ENCODE results near the gene GPR15. TPM values are rescaled to one million over a fixed set of nuclear protein-coding genes. Genes with fewer than 3 reads are reported as not detected.
"Not testable (repeated sequence)": the region's sequence is repeated elsewhere in the genome, so short reads cannot be mapped to it uniquely, and the experiment has no call there.

Gene GPR15
- total and polyA plus RNA-seq, 2 donors (not counting 1 experiment from before 2014, with no cell fraction given), result under 0.01 TPM; not detected in 1

- DNase-seq (ENCODE audit: low read depth in 2 of 2), result no peak
- Histone ChIP-seq H4K20me1 (ENCODE audit: control insufficient read depth, extremely low read depth, insufficient read depth, low read length) (no peaks in the 10 kb centered on the region), H2AFZ (ENCODE audit: low read length) (no peak overlapping the region), H3K9ac (ENCODE audit: insufficient read depth, low read length) (no peak overlapping the region), H3K27ac (ENCODE audit: insufficient read depth, low read length) (no peak overlapping the region), H3K4me2 (ENCODE audit: extremely low read depth, insufficient read depth, low read length) (no peak overlapping the region), H3K36me3 (ENCODE audit: control insufficient read depth, insufficient read depth, low read length) (no peaks in the 10 kb centered on the region), H3K27me3 (ENCODE audit: control insufficient read depth, insufficient read depth, low read length) (no peaks in the 10 kb centered on the region), H3K4me3 (replicated peaks in 1 of 4; ENCODE audit: control extremely low read depth in 1 of 4, insufficient read depth in 1 of 4, low read depth in 3 of 4, low read length in 4 of 4) (no peak overlapping the region), H3K9me3 (ENCODE audit: control insufficient read depth, insufficient read depth, low read depth, low read length) (no peaks in the 10 kb centered on the region), H3K79me2 (ENCODE audit: control insufficient read depth, insufficient read depth, low read length) (no peaks in the 10 kb centered on the region), H3K4me1 (ENCODE audit: control insufficient read depth, extremely low read depth, insufficient read depth, low read length) (no peaks in the 10 kb centered on the region)
- TF ChIP-seq CTCF (conservative IDR thresholded peaks at IDR 0.05 in 1 of 2, IDR thresholded peaks at IDR 0.05 in 1 of 2; ENCODE audit: low read depth in 1 of 2, low read length in 2 of 2) (no peak), EZH2 (IDR thresholded peaks at IDR 0.05; ENCODE audit: low read length, missing control alignments) (no peak)
These were observed 26.5 kb downstream of the GPR15 start for GRCh38 chr3:98558100-98558827.

- H3K4me2 ChIP-seq (ENCODE audit: extremely low read depth, insufficient read depth, low read length); H2AFZ ChIP-seq (ENCODE audit: low read length); H3K79me2 ChIP-seq (ENCODE audit: control insufficient read depth, insufficient read depth, low read length); H3K9me3 ChIP-seq (ENCODE audit: control insufficient read depth, insufficient read depth, low read depth, low read length); DNase-seq (ENCODE audit: low read depth in 2 of 2); H3K9ac ChIP-seq (ENCODE audit: insufficient read depth, low read length); H3K4me3 ChIP-seq (replicated peaks in 1 of 4; ENCODE audit: control extremely low read depth in 1 of 4, insufficient read depth in 1 of 4, low read depth in 3 of 4, low read length in 4 of 4); H3K27ac ChIP-seq (ENCODE audit: insufficient read depth, low read length); H3K36me3 ChIP-seq (ENCODE audit: control insufficient read depth, insufficient read depth, low read length); H3K27me3 ChIP-seq (ENCODE audit: control insufficient read depth, insufficient read depth, low read length); H4K20me1 ChIP-seq (ENCODE audit: control insufficient read depth, extremely low read depth, insufficient read depth, low read length); H3K4me1 ChIP-seq (ENCODE audit: control insufficient read depth, extremely low read depth, insufficient read depth, low read length): not testable (repeated sequence)
These were observed 28.0 kb downstream of the GPR15 start for GRCh38 chr3:98559769-98560168.

- Histone ChIP-seq H3K4me2 (ENCODE audit: extremely low read depth, insufficient read depth, low read length) (no peak overlapping the region), H3K9ac (ENCODE audit: insufficient read depth, low read length) (no peak overlapping the region), H3K9me3 (ENCODE audit: control insufficient read depth, insufficient read depth, low read depth, low read length) (no peaks in the 10 kb centered on the region), H4K20me1 (ENCODE audit: control insufficient read depth, extremely low read depth, insufficient read depth, low read length) (no peaks in the 10 kb centered on the region), H3K27ac (ENCODE audit: insufficient read depth, low read length) (no peak overlapping the region), H3K27me3 (ENCODE audit: control insufficient read depth, insufficient read depth, low read length) (no peaks in the 10 kb centered on the region), H3K4me3 (replicated peaks in 1 of 4; ENCODE audit: control extremely low read depth in 1 of 4, insufficient read depth in 1 of 4, low read depth in 3 of 4, low read length in 4 of 4) (no peak overlapping the region), H3K79me2 (ENCODE audit: control insufficient read depth, insufficient read depth, low read length) (no peaks in the 10 kb centered on the region), H2AFZ (ENCODE audit: low read length) (no peak overlapping the region), H3K4me1 (ENCODE audit: control insufficient read depth, extremely low read depth, insufficient read depth, low read length) (no peaks in the 10 kb centered on the region), H3K36me3 (ENCODE audit: control insufficient read depth, insufficient read depth, low read length) (no peaks in the 10 kb centered on the region)
- no peak for DNase-seq (ENCODE audit: low read depth in 2 of 2)
- TF ChIP-seq EZH2 (IDR thresholded peaks at IDR 0.05; ENCODE audit: low read length, missing control alignments), result no peak
- TF ChIP-seq CTCF (conservative IDR thresholded peaks at IDR 0.05 in 1 of 2, IDR thresholded peaks at IDR 0.05 in 1 of 2; ENCODE audit: low read depth in 1 of 2, low read length in 2 of 2), result no peak
These were observed 29.1 kb downstream of the GPR15 start for GRCh38 chr3:98560911-98561310.

Data from fibroblast of lung (primary cell).